H1 (cell line): Measurements from ENCODE around the gene IRF9. TPM values are rescaled to one million over a fixed set of nuclear protein-coding genes. Genes with fewer than 3 reads are reported as not detected.

Source experiments
- KDM4A ChIP-seq: IDR thresholded peaks from one replicate; pipeline ENCODE4 v1.7.1; 2012; ENCODE audit warnings: low read depth, mild to moderate bottlenecking, moderate library complexity, low read length, inconsistent platforms; ENCODE audit not compliant: severe bottlenecking
- TCF12 ChIP-seq: IDR thresholded peaks from 2 replicates; pipeline ENCODE4 v1.6.1; 2011; ENCODE audit warnings: low read depth, mild to moderate bottlenecking, low read length
- polyA plus RNA-seq, 7 experiments: library from polyadenylated mRNA; depleted of rRNA in 3 of 7; stranded (reverse) in 5 of 7; unstranded in 2 of 7; fragments of >200 nt in 5 of 7; fragments of 200-250 nt in 2 of 7; gene quantifications; 1 replicate in 5 of 7; 2 replicates in 1 of 7; 4 replicates in 1 of 7; pipeline versions ENCODE4 v1.2.1 to v1.2.3, GENCODE V29; 2011 to 2013; ENCODE audit warnings: missing spikeins in 2 of 7, mixed read lengths in 2 of 7
- total RNA-seq: library from RNA; stranded (reverse); fragmentation: NEBNext Ultra II Directional; extraction: Animal tissue kit (Norgen Biotek cat#: 25700); gene quantifications from 2 replicates; pipeline ENCODE4 v1.2.1, GENCODE V29; 2021

Gene IRF9
- total and polyA plus RNA-seq, 2 of the 8 experiments (the other 6 are each of a cell fraction or from before 2014, with no cell fraction given), result 11.4 to 13.2 TPM

- TF ChIP-seq TCF12, result no peak
- no peak for TF ChIP-seq KDM4A
- TF ChIP-seq, all 59 proteins: peak for 0
Observed at GRCh38 chr14:24144451-24144850, 16.6 kb upstream of the IRF9 start (continued).
